ENCODE data around the gene LIG3. TPM values are rescaled to one million over a fixed set of nuclear protein-coding genes. Genes with fewer than 3 reads are reported as not detected.

The LIG3 gene
- total RNA-seq, 1 donor from 2014 or later = 16.5 TPM

DNA sequence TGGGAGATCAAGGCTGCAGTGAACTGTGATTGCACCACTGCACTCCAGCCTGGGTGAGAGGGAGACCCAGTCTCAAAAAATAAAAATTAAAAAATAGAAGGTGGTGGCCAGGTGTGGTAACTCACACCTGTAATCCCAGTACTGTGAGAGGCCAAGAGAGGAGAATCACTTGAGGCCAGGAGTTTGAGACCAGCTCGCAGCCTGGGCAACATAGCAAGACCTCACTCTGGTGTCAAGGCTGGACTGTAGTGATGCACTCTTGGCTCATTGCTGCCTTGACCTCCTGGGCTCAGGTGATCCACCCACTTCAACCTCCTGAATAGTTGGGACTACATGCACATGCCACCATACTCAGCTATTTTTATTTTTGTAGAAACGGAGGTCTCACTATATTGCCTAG is 69.9 kb downstream of the LIG3 start:
- intact Hi-C loops (cut with micrococcal nuclease) = no loop called here
- no peak for DNase-seq
- TF ChIP-seq, protein P1, sequence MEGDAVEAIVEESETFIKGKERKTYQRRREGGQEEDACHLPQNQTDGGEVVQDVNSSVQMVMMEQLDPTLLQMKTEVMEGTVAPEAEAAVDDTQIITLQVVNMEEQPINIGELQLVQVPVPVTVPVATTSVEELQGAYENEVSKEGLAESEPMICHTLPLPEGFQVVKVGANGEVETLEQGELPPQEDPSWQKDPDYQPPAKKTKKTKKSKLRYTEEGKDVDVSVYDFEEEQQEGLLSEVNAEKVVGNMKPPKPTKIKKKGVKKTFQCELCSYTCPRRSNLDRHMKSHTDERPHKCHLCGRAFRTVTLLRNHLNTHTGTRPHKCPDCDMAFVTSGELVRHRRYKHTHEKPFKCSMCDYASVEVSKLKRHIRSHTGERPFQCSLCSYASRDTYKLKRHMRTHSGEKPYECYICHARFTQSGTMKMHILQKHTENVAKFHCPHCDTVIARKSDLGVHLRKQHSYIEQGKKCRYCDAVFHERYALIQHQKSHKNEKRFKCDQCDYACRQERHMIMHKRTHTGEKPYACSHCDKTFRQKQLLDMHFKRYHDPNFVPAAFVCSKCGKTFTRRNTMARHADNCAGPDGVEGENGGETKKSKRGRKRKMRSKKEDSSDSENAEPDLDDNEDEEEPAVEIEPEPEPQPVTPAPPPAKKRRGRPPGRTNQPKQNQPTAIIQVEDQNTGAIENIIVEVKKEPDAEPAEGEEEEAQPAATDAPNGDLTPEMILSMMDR (IDR thresholded peaks at IDR 0.05; ENCODE audit: borderline replicate concordance) = no peak
- H3K27ac ChIP-seq (replicated peaks) = no peak overlapping the region
- no peaks in the 10 kb centered on the region for H3K9me3 ChIP-seq (replicated peaks)
- H3K27me3 ChIP-seq (ENCODE audit: low read depth) = no peaks in the 10 kb centered on the region
- no peaks in the 10 kb centered on the region for H3K36me3 ChIP-seq
- H3K4me1 ChIP-seq = peaks cover 32% of the 10 kb centered on the region
- H3K4me3 ChIP-seq = no peak overlapping the region

DNA sequence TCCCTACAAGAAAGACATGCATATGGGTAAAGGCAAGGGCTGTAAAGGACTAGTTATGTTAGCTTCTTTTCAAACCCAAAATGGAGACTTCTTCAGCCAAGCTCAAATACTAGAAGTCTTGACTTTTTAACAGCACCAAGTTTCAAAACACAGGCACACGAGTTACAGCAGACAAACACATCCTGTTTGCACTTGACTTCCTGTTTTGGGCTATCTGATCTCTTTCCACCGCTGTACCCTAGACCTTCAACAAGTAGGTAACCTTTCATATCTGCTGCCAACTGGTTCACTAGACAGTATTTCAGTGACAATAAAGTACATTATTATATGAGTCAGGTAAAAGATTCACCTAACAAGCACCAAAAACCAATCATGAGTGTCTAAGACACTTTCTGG is 70.9 kb downstream of the LIG3 start:
- TF ChIP-seq, protein P1 (IDR thresholded peaks at IDR 0.05; ENCODE audit: borderline replicate concordance) = no peak
- Histone ChIP-seq H3K27me3 (ENCODE audit: low read depth) (no peaks in the 10 kb centered on the region), H3K36me3 (no peaks in the 10 kb centered on the region), H3K9me3 (replicated peaks) (no peaks in the 10 kb centered on the region), H3K4me3 (peak overlapping the region; percentile 7), H3K4me1 (peaks cover 32% of the 10 kb centered on the region), H3K27ac (replicated peaks) (peak overlapping the region; percentile 62)
- intact Hi-C loops (cut with micrococcal nuclease) = no loop called here
- no peak for DNase-seq

DNA sequence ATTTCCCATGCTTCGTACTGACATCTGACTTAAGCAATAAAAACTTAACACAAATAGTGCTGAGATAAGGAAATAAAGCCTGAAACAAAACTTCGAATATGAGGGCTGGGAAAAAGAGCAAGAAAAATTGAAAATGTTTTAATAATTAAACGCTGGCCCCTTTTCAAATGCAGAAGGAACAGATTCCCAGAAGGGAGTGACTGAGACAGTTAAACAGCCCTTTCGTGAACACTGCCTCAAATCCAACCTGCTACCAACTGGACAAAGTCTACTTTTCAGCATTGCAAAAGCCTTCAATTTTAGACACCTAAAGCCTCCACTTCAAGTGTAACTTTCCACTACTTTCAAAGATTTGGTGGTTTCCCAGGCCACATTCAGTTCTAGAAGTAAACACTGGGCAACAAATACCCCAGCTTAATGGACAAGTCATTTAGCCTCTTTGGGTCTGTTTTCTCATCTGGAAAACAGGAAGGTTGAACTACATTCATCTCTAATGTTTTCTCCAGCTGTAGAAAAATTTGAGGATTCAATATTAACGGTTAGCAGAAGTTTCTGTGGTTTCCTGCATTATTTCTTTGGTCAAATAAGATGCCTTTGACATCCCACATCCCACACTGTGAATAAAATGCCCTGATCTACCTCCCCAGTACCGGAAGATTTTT is 71.4 kb downstream of the LIG3 start:
- H3K36me3 ChIP-seq = no peaks in the 10 kb centered on the region
- H3K27ac ChIP-seq (replicated peaks) = peak overlapping the region; percentile 62
- H3K27me3 ChIP-seq (ENCODE audit: low read depth) = no peaks in the 10 kb centered on the region
- no peak for DNase-seq
- peaks cover 32% of the 10 kb centered on the region for H3K4me1 ChIP-seq
- intact Hi-C loops (cut with micrococcal nuclease) = no loop called here
- peak overlapping the region; percentile 7 for H3K4me3 ChIP-seq
- TF ChIP-seq, protein P1 (IDR thresholded peaks at IDR 0.05; ENCODE audit: borderline replicate concordance) = no peak
- H3K9me3 ChIP-seq (replicated peaks) = no peaks in the 10 kb centered on the region

DNA sequence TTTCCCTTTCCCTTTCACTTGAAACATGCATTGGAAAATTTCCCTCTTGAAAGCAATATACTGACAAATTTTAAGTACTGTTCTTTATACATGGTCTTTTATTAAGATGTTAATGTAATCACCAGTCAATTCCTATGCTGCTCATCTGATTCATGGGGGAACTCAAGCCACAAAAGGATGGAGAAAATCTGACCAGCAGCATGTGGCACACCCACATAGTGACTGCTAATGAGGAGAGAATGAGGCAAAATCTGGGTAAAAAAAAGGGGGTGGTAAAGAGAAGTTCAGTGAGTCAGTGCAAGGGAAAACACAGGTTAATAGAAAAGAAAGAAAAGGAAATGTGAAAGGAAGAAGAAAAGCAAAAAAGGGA is 71.9 kb downstream of the LIG3 start:
- no peak for DNase-seq
- intact Hi-C loops (cut with micrococcal nuclease) = no loop called here
- no peaks in the 10 kb centered on the region for H3K9me3 ChIP-seq (replicated peaks)
- no peak overlapping the region for H3K4me3 ChIP-seq
- peak overlapping the region; percentile 62 for H3K27ac ChIP-seq (replicated peaks)
- no peaks in the 10 kb centered on the region for H3K27me3 ChIP-seq (ENCODE audit: low read depth)
- TF ChIP-seq, protein P1 (IDR thresholded peaks at IDR 0.05; ENCODE audit: borderline replicate concordance) = no peak
- peaks cover 32% of the 10 kb centered on the region for H3K4me1 ChIP-seq
- no peaks in the 10 kb centered on the region for H3K36me3 ChIP-seq

DNA sequence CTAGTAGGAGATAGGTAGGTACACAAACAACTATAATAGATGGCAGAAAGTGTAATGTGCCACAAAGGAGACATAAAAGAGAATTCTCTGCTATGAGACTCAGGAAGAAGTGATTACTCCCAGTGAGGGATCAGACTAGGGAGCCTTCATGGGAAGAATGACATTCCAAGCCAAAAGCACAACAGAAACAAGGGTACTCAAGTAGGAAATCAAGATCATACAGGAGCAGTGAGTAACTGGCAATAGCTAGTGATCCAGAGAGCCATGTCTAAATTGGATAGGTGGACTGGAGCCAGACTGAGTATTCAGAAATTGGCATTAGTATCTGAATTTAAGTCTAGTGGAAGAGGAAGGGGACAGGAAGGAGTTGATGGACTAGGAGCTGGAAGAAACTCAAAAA is 72.5 kb downstream of the LIG3 start:
- Histone ChIP-seq H3K27ac (replicated peaks) (no peak overlapping the region), H3K27me3 (ENCODE audit: low read depth) (no peaks in the 10 kb centered on the region), H3K4me1 (peaks cover 32% of the 10 kb centered on the region), H3K36me3 (no peaks in the 10 kb centered on the region), H3K9me3 (replicated peaks) (no peaks in the 10 kb centered on the region), H3K4me3 (no peak overlapping the region)
- DNase-seq = no peak
- intact Hi-C loops (cut with micrococcal nuclease) = no loop called here
- TF ChIP-seq, protein P1 (IDR thresholded peaks at IDR 0.05; ENCODE audit: borderline replicate concordance) = no peak

Data from left ventricle myocardium inferior (tissue), 1 donor.